Kidney (tissue), 14 donors: Measurements from ENCODE around the gene ALOX15. TPM values are rescaled to one million over a fixed set of nuclear protein-coding genes. Genes with fewer than 3 reads are reported as not detected.
"Not testable (repeated sequence)": the region's sequence is repeated elsewhere in the genome, so short reads cannot be mapped to it uniquely, and the experiment has no call there.

ENCODE experiments used
- DNase-seq, 5 donors: peaks; one replicate each; pipeline ENCODE4 v3.0.0-alpha.2; 2013 to 2020
- FAIRE-seq: peaks from 2 replicates; lab custom pipeline; 2012; peaks lifted over from hg19 to GRCh38; lab: Jason Lieb, UNC
- H3K27ac ChIP-seq, 2 donors: one replicate each; pipeline ENCODE4 v1.7.0; 2013; ENCODE audit warnings: low read depth in 2 of 2, low read length in 2 of 2, inconsistent platforms in 1 of 2
- H3K27me3 ChIP-seq: one replicate; pipeline ENCODE4 v1.7.1; 2013; ENCODE audit warnings: low read length, inconsistent platforms; ENCODE audit not compliant: control insufficient read depth, insufficient read depth
- H3K36me3 ChIP-seq, 3 donors: one replicate each; pipeline versions ENCODE4 v1.7.0 to v1.7.1; 2013; ENCODE audit warnings: low read length in 3 of 3, control low read depth in 1 of 3, inconsistent platforms in 1 of 3; ENCODE audit not compliant: insufficient read depth in 3 of 3, control insufficient read depth in 2 of 3
- H3K4me1 ChIP-seq, 3 donors: one replicate each; pipeline versions ENCODE4 v1.7.0 to v1.7.1; 2013; ENCODE audit warnings: low read length in 3 of 3, inconsistent platforms in 1 of 3, low read depth in 1 of 3; ENCODE audit not compliant: control insufficient read depth in 2 of 3, insufficient read depth in 2 of 3
- H3K4me3 ChIP-seq, 3 donors: one replicate each; pipeline versions ENCODE4 v1.7.0 to v1.8.1; 2013; ENCODE audit warnings: low read length in 3 of 3, control low read depth in 1 of 3, inconsistent platforms in 1 of 3
- H3K9ac ChIP-seq, 3 donors: one replicate each; pipeline versions ENCODE4 v1.7.0 to v1.7.1; 2013; ENCODE audit warnings: low read length in 3 of 3, control low read depth in 1 of 3, inconsistent platforms in 1 of 3
- H3K9me3 ChIP-seq, 3 donors: one replicate each; pipeline versions ENCODE4 v1.7.0 to v1.7.1; 2013; ENCODE audit warnings: low read length in 3 of 3, control low read depth in 1 of 3, inconsistent platforms in 1 of 3; ENCODE audit not compliant: control insufficient read depth in 2 of 3, insufficient read depth in 1 of 3
- CTCF ChIP-seq: IDR thresholded peaks from 3 replicates; pipeline ENCODE4 v1.5.1; 2012; ENCODE audit warnings: mild to moderate bottlenecking, moderate library complexity, borderline replicate concordance; ENCODE audit not compliant: insufficient read depth; ENCODE audit errors: extremely low read depth
- intact Hi-C: fragments of 100-400 bp; cut with DNase I; formaldehyde crosslinking; loops from one replicate; pipeline ENCODE4 v1.11.1; 2022
- polyA plus RNA-seq: library from polyadenylated mRNA; stranded (reverse); fragments of 350-450 nt; fragmentation: Illumina TruSeq; extraction: RNeasy Lipid Tissue Mini Kit (QIAGEN cat#74804); gene quantifications from one replicate; pipeline ENCODE4 v1.2.3, GENCODE V29; 2014; ENCODE audit warnings: low read depth, low replicate concordance; ENCODE audit not compliant: insufficient read depth
- total RNA-seq: library from RNA; stranded (reverse); fragmentation: NEBNext Ultra II Directional; extraction: Animal tissue kit (Norgen Biotek cat#: 25700); gene quantifications from one replicate; pipeline ENCODE4 v1.2.1, GENCODE V29; 2021
- donor health status: control.
- donor health status: control.
- donor health status: control.
- donor health status: control.
- donor health status: control.
- donor health status: DM: yes; HTN: yes; CAD: no.
- donor health status: Normal renal cell carcinoma (clear cell type).

The ALOX15 gene
- total and polyA plus RNA-seq, 2 donors from 2014 or later: not detected

- FAIRE-seq (no peak), DNase-seq (no peak)
- Histone ChIP-seq H3K4me3 (no peak overlapping the region), H3K9ac (no peak overlapping the region), H3K4me1 (no peaks in the 10 kb centered on the region), H3K27ac (no peak overlapping the region), H3K36me3 (no peaks in the 10 kb centered on the region), H3K9me3 (no peaks in the 10 kb centered on the region), H3K27me3 (no peaks in the 10 kb centered on the region)
- TF ChIP-seq CTCF: no peak
- intact Hi-C loops: no loop called here
These were observed 22.8 kb upstream of the ALOX15 start for GRCh38 chr17:4664230-4664629.

GRCh38 chr17:4663711-4664110, 22.2 kb upstream of the ALOX15 start:
- no peak overlapping the region for H3K4me3 ChIP-seq
- no peak for DNase-seq
- H3K9me3 ChIP-seq: no peaks in the 10 kb centered on the region
- no peak overlapping the region for H3K9ac ChIP-seq
- H3K36me3 ChIP-seq: no peaks in the 10 kb centered on the region
- intact Hi-C loops: no loop called here
- H3K27ac ChIP-seq: no peak overlapping the region
- H3K27me3 ChIP-seq: no peaks in the 10 kb centered on the region
- no peak for TF ChIP-seq CTCF
- H3K4me1 ChIP-seq: no peaks in the 10 kb centered on the region
- no peak for FAIRE-seq

- no peak for TF ChIP-seq CTCF
- intact Hi-C loops: no loop called here
- FAIRE-seq: no peak
- Histone ChIP-seq H3K4me1 (no peaks in the 10 kb centered on the region), H3K36me3 (no peaks in the 10 kb centered on the region), H3K9ac (no peak overlapping the region), H3K4me3 (no peak overlapping the region), H3K9me3 (no peaks in the 10 kb centered on the region), H3K27ac (no peak overlapping the region), H3K27me3 (no peaks in the 10 kb centered on the region)
- no peak for DNase-seq
These were observed 17.2 kb upstream of the ALOX15 start for GRCh38 chr17:4658478-4659305.

- H3K4me1 ChIP-seq: no peaks in the 10 kb centered on the region
- DNase-seq (no peak), FAIRE-seq (no peak)
- H3K36me3 ChIP-seq: no peaks in the 10 kb centered on the region
- H3K4me3 ChIP-seq: no peak overlapping the region
- no peaks in the 10 kb centered on the region for H3K9me3 ChIP-seq
- H3K9ac ChIP-seq: no peak overlapping the region
- TF ChIP-seq CTCF: no peak
- intact Hi-C loops: no loop called here
- no peak overlapping the region for H3K27ac ChIP-seq
- H3K27me3 ChIP-seq: no peaks in the 10 kb centered on the region
These were observed 16.2 kb upstream of the ALOX15 start for GRCh38 chr17:4657678-4658077.

- H3K4me3 ChIP-seq, intact Hi-C loops, H3K27ac ChIP-seq, DNase-seq, H3K9me3 ChIP-seq, FAIRE-seq, H3K4me1 ChIP-seq, H3K36me3 ChIP-seq, H3K27me3 ChIP-seq, H3K9ac ChIP-seq: not testable (repeated sequence)
These were observed 14.5 kb upstream of the ALOX15 start for GRCh38 chr17:4655933-4656332.
